Measurements from ENCODE around the gene USP36.

USP36 gene

DNA sequence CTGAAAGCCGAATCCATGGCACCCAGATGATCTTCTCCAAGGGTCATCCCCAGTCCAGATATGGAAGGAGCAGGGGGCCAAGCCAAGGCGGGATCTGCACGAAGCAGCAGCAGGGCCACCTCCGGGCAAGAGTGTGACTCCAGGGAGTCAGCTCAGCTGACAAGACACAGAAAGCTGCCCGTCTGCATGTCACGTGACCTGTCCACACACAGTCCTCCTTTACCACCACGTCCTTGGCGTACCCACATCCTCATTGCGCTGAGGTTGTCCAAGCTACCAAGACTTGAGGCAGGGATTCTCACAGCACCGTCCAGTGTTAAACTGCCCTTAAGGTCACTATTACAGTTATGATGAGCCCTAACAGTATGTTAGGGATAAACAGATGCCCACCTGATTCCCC lies 47.2 kb downstream of the USP36 start:
- TF ChIP-seq, protein P1, sequence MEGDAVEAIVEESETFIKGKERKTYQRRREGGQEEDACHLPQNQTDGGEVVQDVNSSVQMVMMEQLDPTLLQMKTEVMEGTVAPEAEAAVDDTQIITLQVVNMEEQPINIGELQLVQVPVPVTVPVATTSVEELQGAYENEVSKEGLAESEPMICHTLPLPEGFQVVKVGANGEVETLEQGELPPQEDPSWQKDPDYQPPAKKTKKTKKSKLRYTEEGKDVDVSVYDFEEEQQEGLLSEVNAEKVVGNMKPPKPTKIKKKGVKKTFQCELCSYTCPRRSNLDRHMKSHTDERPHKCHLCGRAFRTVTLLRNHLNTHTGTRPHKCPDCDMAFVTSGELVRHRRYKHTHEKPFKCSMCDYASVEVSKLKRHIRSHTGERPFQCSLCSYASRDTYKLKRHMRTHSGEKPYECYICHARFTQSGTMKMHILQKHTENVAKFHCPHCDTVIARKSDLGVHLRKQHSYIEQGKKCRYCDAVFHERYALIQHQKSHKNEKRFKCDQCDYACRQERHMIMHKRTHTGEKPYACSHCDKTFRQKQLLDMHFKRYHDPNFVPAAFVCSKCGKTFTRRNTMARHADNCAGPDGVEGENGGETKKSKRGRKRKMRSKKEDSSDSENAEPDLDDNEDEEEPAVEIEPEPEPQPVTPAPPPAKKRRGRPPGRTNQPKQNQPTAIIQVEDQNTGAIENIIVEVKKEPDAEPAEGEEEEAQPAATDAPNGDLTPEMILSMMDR (IDR thresholded peaks at IDR 0.05; ENCODE audit: control extremely low read depth, extremely low read depth, low read depth, missing control alignments), result no peak
- POLR2A ChIA-PET, result no interaction called here
- no peak for DNase-seq (ENCODE audit: extremely low spot score)
- CTCF ChIA-PET, result interaction anchor here (1.3 kb wide), 1 partner anchor 8 kb away, joined by 6 read pairs; no protein-coding TSS in a partner anchor

DNA sequence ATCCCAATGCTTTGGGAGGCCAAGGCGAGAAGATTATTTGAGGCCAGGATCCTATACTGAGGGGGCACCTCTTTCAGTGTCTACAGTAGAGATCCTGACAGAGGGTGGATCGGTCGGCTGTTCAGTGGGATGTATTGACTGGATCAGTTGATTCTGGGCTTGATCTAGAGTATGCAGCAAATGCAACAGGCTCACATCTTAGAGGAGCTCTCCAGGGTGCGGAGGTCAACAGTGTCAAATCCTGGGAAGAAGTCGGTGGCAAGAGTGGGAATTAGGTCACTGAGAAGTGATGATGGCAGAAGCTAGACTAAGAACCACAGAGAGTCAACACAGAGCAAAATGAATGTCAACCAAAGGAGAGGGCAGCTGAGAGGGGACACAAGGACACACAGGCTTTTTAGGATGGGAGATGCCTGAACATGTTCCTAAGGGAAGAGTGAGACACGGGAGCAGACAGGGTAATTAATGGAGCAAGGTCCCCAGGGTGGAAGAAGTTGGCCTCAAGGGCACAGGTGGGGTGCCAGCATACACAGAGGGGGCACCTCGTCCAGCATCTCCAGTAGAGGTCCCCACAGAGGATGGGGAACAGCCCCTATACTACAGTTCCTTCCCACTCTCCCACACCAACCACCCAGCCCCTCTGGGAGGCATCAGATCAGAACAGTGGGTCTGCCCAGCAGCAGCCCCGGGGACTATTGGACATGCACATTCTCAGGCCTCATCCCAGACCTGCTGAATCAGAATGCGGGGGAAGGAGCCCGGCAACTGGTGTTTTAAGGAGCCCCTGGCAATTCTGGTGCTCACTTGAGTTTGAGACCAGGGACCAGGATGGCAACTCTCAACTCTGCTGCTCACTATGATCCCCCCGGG lies 48.5 kb downstream of the USP36 start:
- TF ChIP-seq, protein P1 (IDR thresholded peaks at IDR 0.05; ENCODE audit: control extremely low read depth, extremely low read depth, low read depth, missing control alignments), result no peak
- ChIA-PET POLR2A (no interaction called here), CTCF (no interaction called here)
- DNase-seq (ENCODE audit: extremely low spot score), result no peak

DNA sequence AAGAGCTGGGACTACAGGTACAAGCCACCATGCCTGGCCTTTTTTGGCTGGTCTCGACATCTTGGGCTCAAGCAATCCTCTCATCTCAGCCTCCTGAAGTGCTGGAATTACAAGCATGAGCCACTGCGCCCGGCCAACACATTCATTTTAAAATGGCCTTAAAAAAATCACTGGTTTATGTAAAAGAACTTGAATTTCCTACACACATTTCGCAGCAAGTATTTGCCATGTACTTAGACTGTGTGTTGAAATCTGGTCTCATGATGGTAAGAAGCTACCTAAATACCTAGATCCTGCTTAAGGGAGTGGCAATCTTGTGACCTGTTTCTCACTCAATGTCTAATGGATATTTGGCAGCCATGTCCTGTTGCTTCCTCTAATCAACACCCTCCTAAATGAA lies 50.1 kb downstream of the USP36 start:
- ChIA-PET POLR2A (no interaction called here), CTCF (interaction anchor here (1.8 kb wide), 1 partner anchor 10 kb away, joined by 6 read pairs; no protein-coding TSS in a partner anchor)
- no peak for DNase-seq (ENCODE audit: extremely low spot score)
- TF ChIP-seq, protein P1 (IDR thresholded peaks at IDR 0.05; ENCODE audit: control extremely low read depth, extremely low read depth, low read depth, missing control alignments), result no peak

DNA sequence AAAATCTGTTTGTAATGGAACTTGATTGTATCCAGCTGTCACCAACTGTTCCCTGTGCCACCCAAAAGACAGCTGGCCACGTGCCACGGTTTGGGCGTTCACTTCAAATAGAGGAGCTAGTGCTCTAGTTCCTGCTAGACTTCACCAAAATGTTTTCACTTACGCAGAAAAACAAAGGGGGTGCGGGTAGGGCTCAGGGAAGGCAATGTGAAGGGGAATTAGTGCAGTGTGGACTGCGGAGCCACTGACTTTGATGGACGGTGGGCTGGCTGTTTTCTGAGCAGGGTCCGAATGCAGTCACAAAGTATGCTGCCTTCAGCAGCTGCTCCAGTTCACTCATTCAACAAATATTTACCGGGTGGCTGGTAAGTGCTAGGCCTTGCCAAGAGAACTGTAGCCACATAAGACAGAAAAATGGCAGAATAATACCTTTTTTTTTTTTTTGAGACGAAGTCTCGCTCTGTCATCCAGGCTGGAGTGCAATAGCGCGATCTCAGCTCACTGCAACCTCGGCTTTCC lies 50.9 kb downstream of the USP36 start:
- DNase-seq (ENCODE audit: extremely low spot score), result no peak
- CTCF ChIA-PET, result interaction anchor here (0.9 to 1.8 kb wide), 2 partner anchors 10 to 21 kb away, joined by 3 to 6 read pairs; no protein-coding TSS in a partner anchor
- TF ChIP-seq, protein P1 (IDR thresholded peaks at IDR 0.05; ENCODE audit: control extremely low read depth, extremely low read depth, low read depth, missing control alignments), result no peak
- POLR2A ChIA-PET, result no interaction called here

DNA sequence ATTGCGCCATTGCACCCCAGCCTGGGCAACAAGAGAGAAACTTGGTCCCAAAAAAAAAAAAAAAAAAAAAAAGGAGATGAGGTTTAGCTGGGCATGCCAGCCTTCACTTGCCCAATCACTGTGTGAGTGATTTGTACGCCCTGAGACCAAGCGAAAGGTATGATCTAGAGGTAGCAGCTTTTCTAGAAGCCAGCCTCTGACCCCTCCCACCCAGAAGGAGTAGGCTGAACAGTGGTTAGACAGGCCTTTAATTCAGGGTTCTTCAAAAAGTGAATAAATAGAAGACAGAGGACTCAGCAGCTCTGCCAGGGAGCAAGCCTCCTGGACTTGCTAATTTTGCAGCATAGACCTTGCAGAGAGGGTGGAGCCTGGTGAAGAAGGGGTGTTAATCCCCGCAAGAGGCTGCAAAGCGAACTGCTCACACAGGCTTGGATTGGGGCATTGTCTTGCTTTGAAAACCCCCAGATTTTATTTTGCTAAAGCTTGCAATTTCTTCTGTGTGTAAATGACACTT lies 51.4 kb downstream of the USP36 start:
- TF ChIP-seq, protein P1 (IDR thresholded peaks at IDR 0.05; ENCODE audit: control extremely low read depth, extremely low read depth, low read depth, missing control alignments), result no peak
- DNase-seq (ENCODE audit: extremely low spot score), result no peak
- CTCF ChIA-PET, result interaction anchor here (0.9 to 1.8 kb wide), 2 partner anchors 11 to 20 kb away, joined by 3 to 6 read pairs; no protein-coding TSS in a partner anchor
- POLR2A ChIA-PET, result no interaction called here

DNA sequence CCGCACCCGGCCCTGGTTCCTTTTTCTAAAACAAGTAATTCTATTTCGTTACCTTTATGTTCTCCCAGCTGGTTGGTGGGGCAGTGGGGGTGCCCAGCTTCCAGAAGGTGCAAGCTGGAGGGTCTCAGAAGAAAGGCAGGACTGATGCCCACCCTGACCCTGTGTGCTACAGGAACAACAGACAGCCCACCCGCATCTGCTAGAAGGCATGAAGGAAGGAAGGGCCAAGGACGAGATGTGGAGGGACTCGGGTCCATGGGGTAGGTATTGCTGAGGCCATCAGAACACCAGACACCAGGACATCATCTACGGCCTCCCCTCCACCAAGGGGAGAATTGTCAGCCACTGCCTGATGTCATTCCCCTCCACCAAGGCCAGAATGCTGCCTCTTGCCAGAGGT lies 52.2 kb downstream of the USP36 start:
- ChIA-PET POLR2A (no interaction called here), CTCF (no interaction called here)
- TF ChIP-seq, protein P1 (IDR thresholded peaks at IDR 0.05; ENCODE audit: control extremely low read depth, extremely low read depth, low read depth, missing control alignments), result no peak
- DNase-seq (ENCODE audit: extremely low spot score), result no peak

All from GM10248 (cell line).